CD4-positive, alpha-beta T cell treated with Interleukin-6 at 100 ng/mL for 8 hours (primary cell): ENCODE results near the gene ANKRD30B.
"Not testable (repeated sequence)": the region's sequence is repeated elsewhere in the genome, so short reads cannot be mapped to it uniquely, and the experiment has no call there.

ENCODE experiments used
- DNase-seq: peaks from one replicate; pipeline ENCODE4 v3.0.0-alpha.2; 2020; ENCODE audit warnings: mixed read lengths, low spot score

The ANKRD30B gene

GRCh38 chr18:14747513-14748474 lies at the start of gene ANKRD30B:
ANKRD30B (plus strand) TSS chr18:14748172; CDS start chr18:14748420, 248 bp downstream.
- DNase-seq = no peak

- not testable (repeated sequence) for DNase-seq
Measured at GRCh38 chr18:14701286-14702040, 46.5 kb upstream of the ANKRD30B start.

- not testable (repeated sequence) for DNase-seq
Measured at GRCh38 chr18:14709761-14710160, 38.2 kb upstream of the ANKRD30B start.

GRCh38 chr18:14721569-14721968 lies 26.4 kb upstream of the ANKRD30B start:
- not testable (repeated sequence) for DNase-seq

GRCh38 chr18:14739056-14739455 lies 8.9 kb upstream of the ANKRD30B start:
- not testable (repeated sequence) for DNase-seq

GRCh38 chr18:14746897-14747296 lies 1.1 kb upstream of the ANKRD30B start:
- DNase-seq = no peak

GRCh38 chr18:14748496-14748895 lies 524 bp downstream of the ANKRD30B start:
- no peak for DNase-seq

- DNase-seq = not testable (repeated sequence)
Measured at GRCh38 chr18:14763566-14763965, 15.6 kb downstream of the ANKRD30B start.

- no peak for DNase-seq
Measured at GRCh38 chr18:14767474-14767873, 19.5 kb downstream of the ANKRD30B start.

- no peak for DNase-seq
Measured at GRCh38 chr18:14768241-14768640, 20.3 kb downstream of the ANKRD30B start.

GRCh38 chr18:14769381-14769780 lies 21.4 kb downstream of the ANKRD30B start:
- DNase-seq = no peak

GRCh38 chr18:14776801-14777200 lies 28.8 kb downstream of the ANKRD30B start:
- DNase-seq = no peak

- DNase-seq = no peak
Measured at GRCh38 chr18:14781671-14782070, 33.7 kb downstream of the ANKRD30B start.

- DNase-seq = no peak
Measured at GRCh38 chr18:14784133-14784532, 36.2 kb downstream of the ANKRD30B start.

- DNase-seq = not testable (repeated sequence)
Measured at GRCh38 chr18:14796876-14797275, 48.9 kb downstream of the ANKRD30B start.

- not testable (repeated sequence) for DNase-seq
Measured at GRCh38 chr18:14797969-14798764, 50.2 kb downstream of the ANKRD30B start.

GRCh38 chr18:14811081-14811480 lies 63.1 kb downstream of the ANKRD30B start:
- not testable (repeated sequence) for DNase-seq

- DNase-seq = not testable (repeated sequence)
Measured at GRCh38 chr18:14826972-14827632, 79.1 kb downstream of the ANKRD30B start.

GRCh38 chr18:14841607-14842006 lies 93.6 kb downstream of the ANKRD30B start:
- not testable (repeated sequence) for DNase-seq

- DNase-seq = not testable (repeated sequence)
Measured at GRCh38 chr18:14851533-14851932, 103.6 kb downstream of the ANKRD30B start.

GRCh38 chr18:14855634-14856033 lies 107.7 kb downstream of the ANKRD30B start:
- DNase-seq = not testable (repeated sequence)
